ENCODE measurements around the gene DNM3. TPM values are rescaled to one million over a fixed set of nuclear protein-coding genes. Genes with fewer than 3 reads are reported as not detected.

DNM3 gene
- total RNA-seq, 1 experiment from 2014 or later = 2.7 TPM

DNA sequence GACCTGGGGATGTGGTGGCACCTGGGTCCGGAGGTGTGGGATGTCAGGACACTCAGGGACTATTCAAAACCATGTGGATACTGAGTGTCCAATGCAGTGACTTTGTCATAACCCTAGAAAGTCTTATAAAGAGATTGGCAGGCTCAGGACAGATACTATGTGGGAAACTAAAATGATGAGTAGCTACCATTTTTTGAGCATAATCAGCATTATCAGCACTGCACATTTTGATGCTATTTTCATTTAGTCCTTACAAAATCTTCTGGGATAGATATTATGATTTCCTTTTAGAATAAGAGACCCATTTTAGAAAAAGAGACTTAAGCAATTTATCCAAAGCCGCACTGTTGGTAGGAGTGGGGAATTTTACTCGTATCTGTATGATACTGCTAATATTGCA lies 93.4 kb downstream of the DNM3 start:
- Histone ChIP-seq H2BK12ac (ENCODE audit: insufficient read length, low read depth, low read length) (no peak overlapping the region), H4K91ac (ENCODE audit: insufficient read length, low read depth, low read length) (no peak overlapping the region), H3K23ac (ENCODE audit: insufficient read length, low read depth, low read length) (no peak overlapping the region), H4K8ac (replicated peaks; ENCODE audit: insufficient read length, low read depth, low read length) (no peak overlapping the region), H3K79me1 (ENCODE audit: insufficient read depth, low read depth, low read length, poor library complexity, severe bottlenecking) (no peaks in the 10 kb centered on the region), H4K5ac (ENCODE audit: insufficient read length, low read depth, low read length) (no peak overlapping the region), H3T11ph (ENCODE audit: low read length) (no peak overlapping the region), H3K4ac (ENCODE audit: low read depth, low read length) (no peak overlapping the region), H3K4me1 (ENCODE audit: insufficient read depth, low read length) (peaks cover 4% of the 10 kb centered on the region; the same call in 1 of the 2 replicates), H2AFZ (ENCODE audit: low read length) (no peak overlapping the region), H2BK20ac (ENCODE audit: low read depth, low read length, poor library complexity, severe bottlenecking) (no peak overlapping the region), H3K9ac (ENCODE audit: extremely low read depth, insufficient read length, low read length) (no peak overlapping the region), H2BK15ac (ENCODE audit: low read depth, low read length) (no peak overlapping the region), H3K14ac (ENCODE audit: insufficient read depth, low read length) (no peak overlapping the region), H3K56ac (ENCODE audit: insufficient read length, low read depth, low read length) (no peak overlapping the region), H3K4me2 (ENCODE audit: insufficient read depth, insufficient read length, low read length) (no peak overlapping the region), H3K27me3 (ENCODE audit: insufficient read depth, low read length) (no peaks in the 10 kb centered on the region), H2BK120ac (ENCODE audit: low read depth, low read length, poor library complexity, severe bottlenecking) (no peak overlapping the region), H3K27ac (ENCODE audit: insufficient read length, low read depth, low read length) (no peak overlapping the region), H3K9me3 (ENCODE audit: control insufficient read depth, low read depth, low read length) (no peaks in the 10 kb centered on the region), H2AK5ac (ENCODE audit: insufficient read length, low read length) (no peak overlapping the region), H3K23me2 (ENCODE audit: insufficient read length, low read depth, low read length, poor library complexity, severe bottlenecking) (no peaks in the 10 kb centered on the region), H2BK5ac (ENCODE audit: insufficient read length, low read length) (no peak overlapping the region), H4K20me1 (ENCODE audit: control insufficient read depth, insufficient read depth, insufficient read length) (no peaks in the 10 kb centered on the region), H3K18ac (ENCODE audit: insufficient read length, low read depth, low read length) (no peak overlapping the region), H3K79me2 (ENCODE audit: insufficient read depth, low read length) (no peaks in the 10 kb centered on the region)
- Mint-ChIP-seq H3K27me3 (ENCODE audit: low read depth) (no peaks in the 10 kb centered on the region), H3K4me1 (peaks cover 35 to 42% of the 10 kb centered on the region in 2 experiments), H3K27ac (0 out of 7 replicates have a peak overlapping the region, but pooled peaks of 1 of the 3 experiments have one; percentile 10), H3K9me3 (no peaks in the 10 kb centered on the region), H3K4me3 (no peak overlapping the region), H3K36me3 (ENCODE audit: insufficient read depth in 1 of 3, low read depth in 3 of 3) (no peaks in the 10 kb centered on the region)
- TF ChIP-seq, protein P1, sequence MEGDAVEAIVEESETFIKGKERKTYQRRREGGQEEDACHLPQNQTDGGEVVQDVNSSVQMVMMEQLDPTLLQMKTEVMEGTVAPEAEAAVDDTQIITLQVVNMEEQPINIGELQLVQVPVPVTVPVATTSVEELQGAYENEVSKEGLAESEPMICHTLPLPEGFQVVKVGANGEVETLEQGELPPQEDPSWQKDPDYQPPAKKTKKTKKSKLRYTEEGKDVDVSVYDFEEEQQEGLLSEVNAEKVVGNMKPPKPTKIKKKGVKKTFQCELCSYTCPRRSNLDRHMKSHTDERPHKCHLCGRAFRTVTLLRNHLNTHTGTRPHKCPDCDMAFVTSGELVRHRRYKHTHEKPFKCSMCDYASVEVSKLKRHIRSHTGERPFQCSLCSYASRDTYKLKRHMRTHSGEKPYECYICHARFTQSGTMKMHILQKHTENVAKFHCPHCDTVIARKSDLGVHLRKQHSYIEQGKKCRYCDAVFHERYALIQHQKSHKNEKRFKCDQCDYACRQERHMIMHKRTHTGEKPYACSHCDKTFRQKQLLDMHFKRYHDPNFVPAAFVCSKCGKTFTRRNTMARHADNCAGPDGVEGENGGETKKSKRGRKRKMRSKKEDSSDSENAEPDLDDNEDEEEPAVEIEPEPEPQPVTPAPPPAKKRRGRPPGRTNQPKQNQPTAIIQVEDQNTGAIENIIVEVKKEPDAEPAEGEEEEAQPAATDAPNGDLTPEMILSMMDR (conservative IDR thresholded peaks at IDR 0.05) = no peak
- no CpG with 5 or more reads among the region's 3 CpGs for WGBS (ENCODE audit: extremely low coverage, insufficient read length, low lambda C conversion rate)
- no peak for DNase-seq
